ENCODE measurements around the gene LIMCH1.
A peak's percentile ranks its signal among the peaks of the same experiment; 100 is the strongest.
"Not testable (repeated sequence)": the region's sequence is repeated elsewhere in the genome, so short reads cannot be mapped to it uniquely, and the experiment has no call there.

Gene LIMCH1

DNA sequence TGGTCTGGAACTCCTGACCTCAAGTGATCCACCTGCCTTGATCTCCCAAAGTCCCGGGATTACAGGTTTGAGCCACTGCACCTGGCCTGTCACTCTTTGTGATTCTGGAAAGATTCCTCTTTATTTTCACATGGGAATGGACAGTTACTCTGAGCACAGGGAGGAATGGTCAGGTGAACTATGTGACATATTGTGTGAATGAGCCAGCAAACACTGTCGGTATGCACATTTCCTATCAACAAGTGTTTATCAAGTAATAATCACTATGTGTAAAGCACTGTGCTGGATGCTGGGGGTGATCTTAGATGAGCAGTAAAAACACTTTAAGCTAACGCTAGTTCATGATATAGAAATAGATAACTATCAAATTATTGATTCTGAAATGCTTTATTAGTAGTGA is 97.5 kb downstream of the LIMCH1 start:
- Histone ChIP-seq H3K4me3 (ENCODE audit: low read length) (no peak overlapping the region), H3K27ac (ENCODE audit: low read depth, low read length) (no peak overlapping the region), H3K79me2 (ENCODE audit: control insufficient read depth, insufficient read depth, low read length) (no peaks in the 10 kb centered on the region), H4K5ac (ENCODE audit: low read length) (no peak overlapping the region), H3K4ac (ENCODE audit: low read depth, low read length) (no peak overlapping the region), H3K56ac (ENCODE audit: low read length) (no peak overlapping the region), H3K79me1 (ENCODE audit: low read length) (no peaks in the 10 kb centered on the region), H3K4me2 (ENCODE audit: low read length) (no peak overlapping the region), H3K9ac (ENCODE audit: low read length) (no peak overlapping the region), H3K18ac (ENCODE audit: low read length) (no peak overlapping the region), H2BK15ac (replicated peaks; ENCODE audit: low read depth) (no peak overlapping the region), H4K8ac (ENCODE audit: low read depth, low read length) (no peak overlapping the region), H2BK5ac (ENCODE audit: low read length) (no peak overlapping the region), H2AK5ac (ENCODE audit: low read length) (no peak overlapping the region), H3K36me3 (ENCODE audit: control insufficient read depth, insufficient read depth, low read length) (no peaks in the 10 kb centered on the region), H3K23ac (ENCODE audit: low read length) (no peak overlapping the region), H3K27me3 (ENCODE audit: insufficient read depth, low read length, poor library complexity) (no peaks in the 10 kb centered on the region), H2BK120ac (ENCODE audit: low read depth, low read length) (no peak overlapping the region), H3K4me1 (ENCODE audit: control insufficient read depth, low read depth, low read length) (peaks cover 8% of the 10 kb centered on the region)
- no CpG with 5 or more reads among the region's 3 CpGs for WGBS (ENCODE audit: extremely low coverage, insufficient coverage, low lambda C conversion rate)
- no peak for DNase-seq

DNA sequence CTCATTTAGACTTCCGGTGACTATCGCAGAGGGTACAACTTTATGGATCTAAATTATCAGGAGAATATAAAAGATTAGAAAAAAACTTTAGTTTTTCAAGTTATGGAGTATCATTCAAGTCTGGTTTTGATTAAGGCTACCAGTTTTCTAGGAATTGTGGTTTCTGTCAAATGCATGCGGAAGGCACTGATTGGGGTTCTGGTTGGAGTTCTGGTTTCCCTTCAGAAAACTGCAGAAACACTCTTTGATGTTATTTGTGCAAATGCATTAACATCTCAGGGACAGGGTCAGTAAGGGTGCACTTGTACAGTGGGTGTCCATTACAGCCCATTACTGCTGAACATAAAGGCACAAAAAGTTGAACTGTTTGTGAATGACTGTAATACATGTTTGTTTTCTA is 100.2 kb downstream of the LIMCH1 start:
- H2BK120ac ChIP-seq (ENCODE audit: low read depth, low read length) = no peak overlapping the region
- no peak overlapping the region for H4K8ac ChIP-seq (ENCODE audit: low read depth, low read length)
- H3K27ac ChIP-seq (ENCODE audit: low read depth, low read length) = no peak overlapping the region
- H3K4me3 ChIP-seq (ENCODE audit: low read length) = no peak overlapping the region
- H2AK5ac ChIP-seq (ENCODE audit: low read length) = no peak overlapping the region
- no peak overlapping the region for H3K23ac ChIP-seq (ENCODE audit: low read length)
- no peaks in the 10 kb centered on the region for H3K27me3 ChIP-seq (ENCODE audit: insufficient read depth, low read length, poor library complexity)
- no peak overlapping the region for H4K5ac ChIP-seq (ENCODE audit: low read length)
- H2BK5ac ChIP-seq (ENCODE audit: low read length) = no peak overlapping the region
- no peaks in the 10 kb centered on the region for H3K36me3 ChIP-seq (ENCODE audit: control insufficient read depth, insufficient read depth, low read length)
- no peaks in the 10 kb centered on the region for H3K79me1 ChIP-seq (ENCODE audit: low read length)
- WGBS (ENCODE audit: extremely low coverage, insufficient coverage, low lambda C conversion rate) = no CpG with 5 or more reads among the region's 3 CpGs
- no peaks in the 10 kb centered on the region for H3K79me2 ChIP-seq (ENCODE audit: control insufficient read depth, insufficient read depth, low read length)
- peaks cover 4% of the 10 kb centered on the region for H3K4me1 ChIP-seq (ENCODE audit: control insufficient read depth, low read depth, low read length)
- DNase-seq = no peak
- no peak overlapping the region for H3K4ac ChIP-seq (ENCODE audit: low read depth, low read length)
- H3K9ac ChIP-seq (ENCODE audit: low read length) = no peak overlapping the region
- H3K4me2 ChIP-seq (ENCODE audit: low read length) = no peak overlapping the region
- H2BK15ac ChIP-seq (replicated peaks; ENCODE audit: low read depth) = no peak overlapping the region
- H3K18ac ChIP-seq (ENCODE audit: low read length) = no peak overlapping the region
- H3K56ac ChIP-seq (ENCODE audit: low read length) = no peak overlapping the region

DNA sequence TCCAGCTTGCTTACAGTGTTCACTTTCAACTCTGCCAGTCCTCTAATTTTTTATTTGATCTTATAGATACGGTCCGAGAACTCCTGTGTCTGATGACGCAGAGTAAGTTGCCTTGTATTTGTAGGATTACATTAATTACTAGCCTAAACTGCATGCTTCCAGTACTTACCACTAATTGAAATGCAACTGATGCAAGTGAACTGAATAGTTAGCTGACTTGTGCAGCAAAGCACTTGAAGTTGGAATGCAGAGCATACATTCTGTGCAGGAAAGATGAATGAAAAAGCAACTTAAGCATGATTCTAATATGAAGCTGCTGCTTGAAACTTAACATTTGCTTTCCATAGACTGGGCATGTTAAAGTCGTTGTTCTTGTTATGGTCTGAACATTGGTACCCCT is 100.9 kb downstream of the LIMCH1 start:
- no peak overlapping the region for H3K4me3 ChIP-seq (ENCODE audit: low read length)
- no peak overlapping the region for H4K8ac ChIP-seq (ENCODE audit: low read depth, low read length)
- H3K4ac ChIP-seq (ENCODE audit: low read depth, low read length) = no peak overlapping the region
- no peak overlapping the region for H3K27ac ChIP-seq (ENCODE audit: low read depth, low read length)
- no peak for DNase-seq
- no peak overlapping the region for H2BK5ac ChIP-seq (ENCODE audit: low read length)
- H2BK15ac ChIP-seq (replicated peaks; ENCODE audit: low read depth) = no peak overlapping the region
- H3K79me2 ChIP-seq (ENCODE audit: control insufficient read depth, insufficient read depth, low read length) = no peaks in the 10 kb centered on the region
- H3K9ac ChIP-seq (ENCODE audit: low read length) = no peak overlapping the region
- no peak overlapping the region for H2BK120ac ChIP-seq (ENCODE audit: low read depth, low read length)
- H3K36me3 ChIP-seq (ENCODE audit: control insufficient read depth, insufficient read depth, low read length) = no peaks in the 10 kb centered on the region
- H3K23ac ChIP-seq (ENCODE audit: low read length) = no peak overlapping the region
- H3K56ac ChIP-seq (ENCODE audit: low read length) = no peak overlapping the region
- no peak overlapping the region for H4K5ac ChIP-seq (ENCODE audit: low read length)
- no peaks in the 10 kb centered on the region for H3K79me1 ChIP-seq (ENCODE audit: low read length)
- no peak overlapping the region for H2AK5ac ChIP-seq (ENCODE audit: low read length)
- WGBS (ENCODE audit: extremely low coverage, insufficient coverage, low lambda C conversion rate) = no CpG with 5 or more reads among the region's 4 CpGs
- no peaks in the 10 kb centered on the region for H3K27me3 ChIP-seq (ENCODE audit: insufficient read depth, low read length, poor library complexity)
- no peak overlapping the region for H3K18ac ChIP-seq (ENCODE audit: low read length)
- peaks cover 4% of the 10 kb centered on the region for H3K4me1 ChIP-seq (ENCODE audit: control insufficient read depth, low read depth, low read length)
- H3K4me2 ChIP-seq (ENCODE audit: low read length) = no peak overlapping the region

DNA sequence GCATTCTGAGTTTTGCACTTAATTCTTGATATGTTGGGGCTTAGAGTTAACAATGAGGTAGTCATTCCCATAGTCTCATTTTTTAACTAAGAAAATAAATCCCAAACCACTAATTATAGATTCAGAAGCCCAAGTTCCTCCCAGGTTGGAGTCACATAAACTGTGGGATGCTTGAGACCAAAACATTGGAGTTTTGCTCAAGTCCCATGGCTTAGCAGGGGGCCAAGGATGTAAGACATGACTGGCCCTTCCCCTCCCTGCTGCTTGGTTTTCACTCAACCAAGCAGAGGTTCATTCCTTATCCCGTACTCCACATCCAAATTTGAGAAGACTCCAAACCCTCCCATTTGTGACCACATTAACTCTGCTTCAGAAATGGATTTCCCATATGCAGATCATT is 101.3 kb downstream of the LIMCH1 start:
- no peak overlapping the region for H3K4me3 ChIP-seq (ENCODE audit: low read length)
- no peak overlapping the region for H3K18ac ChIP-seq (ENCODE audit: low read length)
- H2BK120ac ChIP-seq (ENCODE audit: low read depth, low read length) = no peak overlapping the region
- H3K79me1 ChIP-seq (ENCODE audit: low read length) = no peaks in the 10 kb centered on the region
- H3K9ac ChIP-seq (ENCODE audit: low read length) = no peak overlapping the region
- H3K23ac ChIP-seq (ENCODE audit: low read length) = no peak overlapping the region
- H3K27ac ChIP-seq (ENCODE audit: low read depth, low read length) = no peak overlapping the region
- no peak overlapping the region for H3K56ac ChIP-seq (ENCODE audit: low read length)
- H4K5ac ChIP-seq (ENCODE audit: low read length) = no peak overlapping the region
- no peak overlapping the region for H4K8ac ChIP-seq (ENCODE audit: low read depth, low read length)
- no peak overlapping the region for H3K4me2 ChIP-seq (ENCODE audit: low read length)
- H3K4ac ChIP-seq (ENCODE audit: low read depth, low read length) = no peak overlapping the region
- H3K36me3 ChIP-seq (ENCODE audit: control insufficient read depth, insufficient read depth, low read length) = no peaks in the 10 kb centered on the region
- H2AK5ac ChIP-seq (ENCODE audit: low read length) = no peak overlapping the region
- no peak for DNase-seq
- no peak overlapping the region for H2BK15ac ChIP-seq (replicated peaks; ENCODE audit: low read depth)
- H2BK5ac ChIP-seq (ENCODE audit: low read length) = no peak overlapping the region
- no peaks in the 10 kb centered on the region for H3K79me2 ChIP-seq (ENCODE audit: control insufficient read depth, insufficient read depth, low read length)
- no CpG with 5 or more reads among the region's 1 CpG for WGBS (ENCODE audit: extremely low coverage, insufficient coverage, low lambda C conversion rate)
- H3K27me3 ChIP-seq (ENCODE audit: insufficient read depth, low read length, poor library complexity) = no peaks in the 10 kb centered on the region
- H3K4me1 ChIP-seq (ENCODE audit: control insufficient read depth, low read depth, low read length) = peaks cover 4% of the 10 kb centered on the region

DNA sequence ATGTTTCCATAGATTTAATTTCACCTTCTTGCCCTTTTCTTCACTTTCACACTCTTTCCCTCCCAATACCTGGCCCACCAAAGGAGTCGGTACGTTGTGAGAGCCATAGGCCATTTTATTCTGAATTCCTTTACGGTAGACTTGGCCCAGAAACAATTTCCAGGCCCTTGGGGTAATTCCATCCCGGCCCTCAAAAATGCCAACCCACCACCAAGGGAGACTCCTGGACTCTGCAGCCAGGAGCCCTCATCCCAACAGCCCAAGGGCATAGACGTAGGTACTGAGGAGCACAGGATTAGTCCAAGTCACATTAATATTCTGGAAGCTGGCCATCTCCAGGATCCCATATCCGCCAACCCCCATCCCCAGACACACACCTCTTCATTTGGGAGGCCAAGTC is 102.9 kb downstream of the LIMCH1 start:
- H2BK15ac ChIP-seq (replicated peaks; ENCODE audit: low read depth) = no peak overlapping the region
- no peak overlapping the region for H3K27ac ChIP-seq (ENCODE audit: low read depth, low read length)
- no CpG with 5 or more reads among the region's 6 CpGs for WGBS (ENCODE audit: extremely low coverage, insufficient coverage, low lambda C conversion rate)
- H3K4me1 ChIP-seq (ENCODE audit: control insufficient read depth, low read depth, low read length) = peaks cover 6% of the 10 kb centered on the region
- no peak overlapping the region for H2AK5ac ChIP-seq (ENCODE audit: low read length)
- no peak overlapping the region for H3K9ac ChIP-seq (ENCODE audit: low read length)
- DNase-seq = peak; percentile 19
- no peak overlapping the region for H4K8ac ChIP-seq (ENCODE audit: low read depth, low read length)
- H3K79me1 ChIP-seq (ENCODE audit: low read length) = no peaks in the 10 kb centered on the region
- no peaks in the 10 kb centered on the region for H3K36me3 ChIP-seq (ENCODE audit: control insufficient read depth, insufficient read depth, low read length)
- H3K4me2 ChIP-seq (ENCODE audit: low read length) = no peak overlapping the region
- no peak overlapping the region for H3K56ac ChIP-seq (ENCODE audit: low read length)
- no peak overlapping the region for H2BK120ac ChIP-seq (ENCODE audit: low read depth, low read length)
- no peak overlapping the region for H3K4me3 ChIP-seq (ENCODE audit: low read length)
- H3K27me3 ChIP-seq (ENCODE audit: insufficient read depth, low read length, poor library complexity) = no peaks in the 10 kb centered on the region
- H3K4ac ChIP-seq (ENCODE audit: low read depth, low read length) = no peak overlapping the region
- H3K18ac ChIP-seq (ENCODE audit: low read length) = no peak overlapping the region
- H3K23ac ChIP-seq (ENCODE audit: low read length) = no peak overlapping the region
- no peaks in the 10 kb centered on the region for H3K79me2 ChIP-seq (ENCODE audit: control insufficient read depth, insufficient read depth, low read length)
- H4K5ac ChIP-seq (ENCODE audit: low read length) = no peak overlapping the region
- no peak overlapping the region for H2BK5ac ChIP-seq (ENCODE audit: low read length)

DNA sequence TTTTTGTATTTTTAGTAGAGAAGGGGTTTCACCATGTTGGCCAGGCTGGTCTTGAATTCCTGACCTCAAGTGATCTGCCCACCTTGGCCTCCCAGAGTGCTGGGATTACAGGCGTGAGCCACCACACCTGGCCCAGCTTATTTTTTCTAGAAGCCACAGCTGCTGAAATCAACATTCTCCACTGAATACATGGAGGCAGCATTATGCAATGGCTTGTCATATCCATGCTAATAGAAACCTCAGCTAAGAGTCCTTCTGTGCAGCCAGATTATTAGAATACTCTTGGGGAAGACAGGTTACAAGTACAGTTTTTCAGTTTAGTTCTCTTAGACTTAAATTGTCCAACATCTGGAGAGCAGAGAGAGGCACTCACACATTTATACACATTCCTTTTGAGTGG is 104.8 kb downstream of the LIMCH1 start:
- not testable (repeated sequence) for H3K79me1 ChIP-seq (ENCODE audit: low read length); H3K23ac ChIP-seq (ENCODE audit: low read length); H3K4me1 ChIP-seq (ENCODE audit: control insufficient read depth, low read depth, low read length); H3K79me2 ChIP-seq (ENCODE audit: control insufficient read depth, insufficient read depth, low read length); H2BK5ac ChIP-seq (ENCODE audit: low read length); H3K4me3 ChIP-seq (ENCODE audit: low read length); H2BK15ac ChIP-seq (replicated peaks; ENCODE audit: low read depth); H3K18ac ChIP-seq (ENCODE audit: low read length); H3K9ac ChIP-seq (ENCODE audit: low read length); H3K36me3 ChIP-seq (ENCODE audit: control insufficient read depth, insufficient read depth, low read length); H2AK5ac ChIP-seq (ENCODE audit: low read length); H4K5ac ChIP-seq (ENCODE audit: low read length); H4K8ac ChIP-seq (ENCODE audit: low read depth, low read length); DNase-seq; H3K4me2 ChIP-seq (ENCODE audit: low read length); H3K56ac ChIP-seq (ENCODE audit: low read length); H2BK120ac ChIP-seq (ENCODE audit: low read depth, low read length); H3K27me3 ChIP-seq (ENCODE audit: insufficient read depth, low read length, poor library complexity); H3K27ac ChIP-seq (ENCODE audit: low read depth, low read length)
- WGBS (ENCODE audit: extremely low coverage, insufficient coverage, low lambda C conversion rate) = no CpG with 5 or more reads among the region's 1 CpG
- peak overlapping the region; percentile 7 for H3K4ac ChIP-seq (ENCODE audit: low read depth, low read length)

Measured in mesendoderm (in vitro differentiated cells).